ENCODE results near the gene PEX14.

GRCh38 chr1:10575616-10576015 lies 100.9 kb downstream of the PEX14 start:
- no peak for TF ChIP-seq CTCF (IDR thresholded peaks at IDR 0.05; ENCODE audit: insufficient read depth, low read length)
- TF ChIP-seq REST (IDR thresholded peaks at IDR 0.05; ENCODE audit: insufficient replicate concordance, low read depth) = no peak
- no peak for TF ChIP-seq POLR2AphosphoS5 (IDR thresholded peaks at IDR 0.05; ENCODE audit: low read depth)
- no peak for TF ChIP-seq GABPA (IDR thresholded peaks at IDR 0.05; ENCODE audit: low read depth)
- no peak for TF ChIP-seq SPI1 (IDR thresholded peaks at IDR 0.05; ENCODE audit: borderline replicate concordance, low read depth)

Measured in HL-60 (cell line).